Effector memory CD8-positive, alpha-beta T cell (primary cell): ENCODE measurements around the gene SNAPC2.

ENCODE experiments used
- ATAC-seq: fragments of 150-1000 bp; cut with Tn5 transposase; replicated peaks from 2 replicates; pipeline ENCODE4 v1.10.0; 2021; ENCODE audit warnings: mild to moderate bottlenecking, moderate library complexity
- DNase-seq, 3 experiments: peaks; one replicate each; pipeline ENCODE4 v3.0.0; 2021
- H3K27ac Mint-ChIP-seq, 2 donors: one replicate each; pipeline ENCODE4 v1.8.0; 2022; ENCODE audit warnings: mild to moderate bottlenecking in 2 of 2, mixed read lengths in 2 of 2, moderate library complexity in 2 of 2
- H3K27me3 Mint-ChIP-seq, 2 donors: one replicate each; pipeline ENCODE4 v1.8.0; 2022; ENCODE audit warnings: mixed read lengths in 2 of 2
- H3K36me3 Mint-ChIP-seq: one replicate; pipeline ENCODE4 v1.8.0; 2022; ENCODE audit warnings: mild to moderate bottlenecking, moderate library complexity, mixed read lengths; ENCODE audit not compliant: insufficient read depth
- H3K4me1 Mint-ChIP-seq, 2 donors: one replicate each; pipeline ENCODE4 v1.8.0; 2022; ENCODE audit warnings: low read depth in 2 of 2, mixed read lengths in 2 of 2
- H3K4me3 Mint-ChIP-seq, 2 donors: one replicate each; pipeline ENCODE4 v1.8.0; 2022; ENCODE audit warnings: mild to moderate bottlenecking in 2 of 2, mixed read lengths in 2 of 2, moderate library complexity in 2 of 2
- H3K9me3 Mint-ChIP-seq, 2 donors: one replicate each; pipeline ENCODE4 v1.8.0; 2022; ENCODE audit warnings: mixed read lengths in 2 of 2

Gene SNAPC2

GRCh38 chr19:7899751-7900378, 20.3 kb upstream of the SNAPC2 start:
- Mint-ChIP-seq H3K36me3 (peaks cover 21% of the 10 kb centered on the region), H3K27me3 (peaks cover 15 to 20% of the 10 kb centered on the region in 2 donors), H3K9me3 (no peaks in the 10 kb centered on the region), H3K4me1 (peaks cover 13% of the 10 kb centered on the region in 2 donors), H3K27ac (no peak overlapping the region), H3K4me3 (no peak overlapping the region)
- DNase-seq (no peak), ATAC-seq (no peak)

GRCh38 chr19:7900401-7900870, 19.7 kb upstream of the SNAPC2 start:
- Mint-ChIP-seq H3K27ac (no peak overlapping the region), H3K4me1 (peaks cover 17 to 19% of the 10 kb centered on the region in 2 donors), H3K9me3 (no peaks in the 10 kb centered on the region), H3K4me3 (no peak overlapping the region), H3K36me3 (peaks cover 27% of the 10 kb centered on the region), H3K27me3 (peaks cover 11 to 14% of the 10 kb centered on the region in 2 donors)
- DNase-seq: no peak
- ATAC-seq: no peak

GRCh38 chr19:7900931-7901330, 19.2 kb upstream of the SNAPC2 start:
- ATAC-seq: no peak
- Mint-ChIP-seq H3K4me1 (peaks cover 22 to 24% of the 10 kb centered on the region in 2 donors), H3K4me3 (no peak overlapping the region), H3K27me3 (peaks cover 6 to 9% of the 10 kb centered on the region in 2 donors), H3K9me3 (no peaks in the 10 kb centered on the region), H3K27ac (no peak overlapping the region), H3K36me3 (peaks cover 31% of the 10 kb centered on the region)
- DNase-seq: no peak

- no peaks in the 10 kb centered on the region for H3K9me3 Mint-ChIP-seq
- peaks cover 34% of the 10 kb centered on the region for H3K36me3 Mint-ChIP-seq
- no peak overlapping the region for H3K27ac Mint-ChIP-seq
- peaks cover 25 to 26% of the 10 kb centered on the region in 2 donors for H3K4me1 Mint-ChIP-seq
- DNase-seq: no peak
- H3K4me3 Mint-ChIP-seq: peak overlapping the region in 1 of 2 donors; percentile 95
- peaks cover 5 to 9% of the 10 kb centered on the region in 2 donors for H3K27me3 Mint-ChIP-seq
- no peak for ATAC-seq
Observed at GRCh38 chr19:7901337-7901736, 18.8 kb upstream of the SNAPC2 start.

- DNase-seq: no peak
- peak overlapping the region; percentile 99 for H3K27ac Mint-ChIP-seq
- H3K4me1 Mint-ChIP-seq: peaks cover 26 to 36% of the 10 kb centered on the region in 2 donors
- peaks cover 43% of the 10 kb centered on the region for H3K36me3 Mint-ChIP-seq
- no peaks in the 10 kb centered on the region for H3K9me3 Mint-ChIP-seq
- ATAC-seq: no peak
- H3K4me3 Mint-ChIP-seq: peak overlapping the region; percentile 88 to 95
- H3K27me3 Mint-ChIP-seq: peaks cover under 1 to 2% of the 10 kb centered on the region in 2 donors
Observed at GRCh38 chr19:7902796-7903243, 17.3 kb upstream of the SNAPC2 start.

GRCh38 chr19:7903244-7904073, 16.7 kb upstream of the SNAPC2 start, which contains the start of gene MAP2K7:
Gene MAP2K7 (plus strand): TSS chr19:7903877. CDS start chr19:7903945, 68 bp downstream.
- Mint-ChIP-seq H3K4me3 (peak within 1 kb of the TSS; percentile 88 to 95), H3K27ac (peak within 1 kb of the TSS; percentile 99), H3K36me3 (peaks cover 49% of the 10 kb centered on the region), H3K27me3 (no peaks in the 10 kb centered on the region), H3K9me3 (no peaks in the 10 kb centered on the region), H3K4me1 (peaks cover 29 to 36% of the 10 kb centered on the region in 2 donors)
- ATAC-seq (peak; percentile 66), DNase-seq (peak; percentile 100)

GRCh38 chr19:7904074-7905020, 15.8 kb upstream of the SNAPC2 start:
- Mint-ChIP-seq H3K36me3 (peaks cover 54% of the 10 kb centered on the region), H3K9me3 (no peaks in the 10 kb centered on the region), H3K27me3 (no peaks in the 10 kb centered on the region), H3K4me3 (peak overlapping the region; percentile 88 to 95), H3K27ac (peak overlapping the region; percentile 99), H3K4me1 (peaks cover 29 to 36% of the 10 kb centered on the region in 2 donors)
- peak; percentile 81 for ATAC-seq
- DNase-seq: peak; percentile 89 to 92 (median 89)

GRCh38 chr19:7905268-7905667, 14.9 kb upstream of the SNAPC2 start:
- DNase-seq (no peak), ATAC-seq (no peak)
- H3K27me3 Mint-ChIP-seq: no peaks in the 10 kb centered on the region
- peaks cover 29 to 36% of the 10 kb centered on the region in 2 donors for H3K4me1 Mint-ChIP-seq
- peaks cover 57% of the 10 kb centered on the region for H3K36me3 Mint-ChIP-seq
- no peaks in the 10 kb centered on the region for H3K9me3 Mint-ChIP-seq
- H3K4me3 Mint-ChIP-seq: peak overlapping the region; percentile 88 to 95
- peak overlapping the region; percentile 99 for H3K27ac Mint-ChIP-seq

- no peak for ATAC-seq
- Mint-ChIP-seq H3K27ac (peak overlapping the region; percentile 99), H3K36me3 (peaks cover 63% of the 10 kb centered on the region), H3K9me3 (no peaks in the 10 kb centered on the region), H3K27me3 (no peaks in the 10 kb centered on the region), H3K4me1 (peaks cover 29 to 41% of the 10 kb centered on the region in 2 donors), H3K4me3 (peak overlapping the region; percentile 88 to 95)
- DNase-seq: no peak
Observed at GRCh38 chr19:7905859-7906258, 14.3 kb upstream of the SNAPC2 start.

- Mint-ChIP-seq H3K36me3 (peaks cover 71% of the 10 kb centered on the region), H3K27ac (peak overlapping the region; percentile 58 to 75)
Observed at GRCh38 chr19:7907122-7907521, 13.0 kb upstream of the SNAPC2 start.

GRCh38 chr19:7907544-7907943, 12.6 kb upstream of the SNAPC2 start:
- DNase-seq (no peak), ATAC-seq (no peak)
- H3K4me1 Mint-ChIP-seq: peaks cover 29 to 41% of the 10 kb centered on the region in 2 donors
- H3K27me3 Mint-ChIP-seq: no peaks in the 10 kb centered on the region
- no peaks in the 10 kb centered on the region for H3K9me3 Mint-ChIP-seq
- peak overlapping the region; percentile 58 to 75 for H3K27ac Mint-ChIP-seq
- peaks cover 72% of the 10 kb centered on the region for H3K36me3 Mint-ChIP-seq
- no peak overlapping the region for H3K4me3 Mint-ChIP-seq

More at GRCh38 chr19:7907122-7907521, 13.0 kb upstream of the SNAPC2 start:
- H3K9me3 Mint-ChIP-seq: no peaks in the 10 kb centered on the region
- ATAC-seq (no peak), DNase-seq (no peak)
- H3K4me3 Mint-ChIP-seq: peak overlapping the region in 1 of 2 donors; percentile 38
- H3K4me1 Mint-ChIP-seq: peaks cover 29 to 41% of the 10 kb centered on the region in 2 donors
- no peaks in the 10 kb centered on the region for H3K27me3 Mint-ChIP-seq

GRCh38 chr19:7908078-7908699, 11.9 kb upstream of the SNAPC2 start:
- peaks cover 74% of the 10 kb centered on the region for H3K36me3 Mint-ChIP-seq
- no peaks in the 10 kb centered on the region for H3K9me3 Mint-ChIP-seq
- DNase-seq (no peak), ATAC-seq (no peak)
- peak overlapping the region; percentile 29 to 58 for H3K27ac Mint-ChIP-seq
- H3K4me1 Mint-ChIP-seq: peaks cover 26 to 36% of the 10 kb centered on the region in 2 donors
- no peak overlapping the region for H3K4me3 Mint-ChIP-seq
- no peaks in the 10 kb centered on the region for H3K27me3 Mint-ChIP-seq
